ENCODE results near the gene RECQL5. TPM values are rescaled to one million over a fixed set of nuclear protein-coding genes. Genes with fewer than 3 reads are reported as not detected.

RECQL5 gene
- polyA plus RNA-seq, 1 of the 3 experiments (the other 2 are of a cell fraction): 25.3 TPM

- no peaks in the 10 kb centered on the region for H3K9me2 ChIP-seq
- TF ChIP-seq TCF12 (IDR thresholded peaks at IDR 0.05) (no peak), RAD21 (IDR thresholded peaks at IDR 0.05; ENCODE audit: low read length) (no peak), SMC3 (IDR thresholded peaks at IDR 0.05; ENCODE audit: low read depth, low read length) (no peak), YY1 (IDR thresholded peaks at IDR 0.05; ENCODE audit: low read depth) (no peak), TEAD4 (IDR thresholded peaks at IDR 0.05; ENCODE audit: borderline replicate concordance, insufficient read depth) (no peak), CTCF (IDR thresholded peaks at IDR 0.05) (no peak), MAX (IDR thresholded peaks at IDR 0.05; ENCODE audit: low read depth) (no peak), MEF2A (IDR thresholded peaks at IDR 0.05; ENCODE audit: borderline replicate concordance, low read depth) (no peak), GATA2 (CRISPR knock-in tag; IDR thresholded peaks at IDR 0.05) (no peak)
- no peaks in the 10 kb centered on the region for H4K20me1 ChIP-seq (ENCODE audit: insufficient read depth)
- ChIA-PET POLR2A (no interaction called here), CTCF (interaction anchor here (0.9 to 7.5 kb wide), 14 partner anchors 9 to 749 kb away, joined by 3 to 297 read pairs (median 8); partner anchors contain the start of genes GALK1, SMIM5 and USH1G)
- H3K79me2 ChIP-seq (ENCODE audit: insufficient read depth): peaks cover 100% of the 10 kb centered on the region
- no peaks in the 10 kb centered on the region for H3K27me3 ChIP-seq (ENCODE audit: insufficient read depth)
- H3K4me3 ChIP-seq (ENCODE audit: low read depth in 2 of 2, low read length in 1 of 2): no peak overlapping the region
- H3K27ac ChIP-seq (ENCODE audit: low read depth in 2 of 2, low read length in 1 of 2): no peak overlapping the region
- peaks cover 5 to 8% of the 10 kb centered on the region in 2 experiments; a peak in 3 of 4 replicates for H3K4me1 ChIP-seq (ENCODE audit: control insufficient read depth in 1 of 2, insufficient read depth in 2 of 2, low read depth in 1 of 2, low read length in 1 of 2)
- 96% methylated on average over 5 of the region's 5 CpGs for WGBS (ENCODE audit: low lambda C conversion rate)
- H2AFZ ChIP-seq (ENCODE audit: low read depth): no peak overlapping the region
- H3F3A ChIP-seq (replicated peaks; ENCODE audit: insufficient read depth): peaks cover 29% of the 10 kb centered on the region
- H3K9ac ChIP-seq: no peak overlapping the region
- H3K36me3 ChIP-seq (replicated peaks in 1 of 2; ENCODE audit: control insufficient read depth in 1 of 2, insufficient read depth in 2 of 2, low read length in 1 of 2): peaks cover 56 to 79% of the 10 kb centered on the region in 2 experiments
- DNase-seq: no peak
- no peak overlapping the region for H3K4me2 ChIP-seq
- no peaks in the 10 kb centered on the region for H3K9me3 ChIP-seq
Observed at GRCh38 chr17:75672011-75672410, 5.1 kb upstream of the RECQL5 start.

- Histone ChIP-seq H3F3A (replicated peaks; ENCODE audit: insufficient read depth) (peaks cover 29% of the 10 kb centered on the region), H3K27ac (ENCODE audit: low read depth in 2 of 2, low read length in 1 of 2) (no peak overlapping the region), H3K9me2 (no peaks in the 10 kb centered on the region), H3K4me1 (ENCODE audit: control insufficient read depth in 1 of 2, insufficient read depth in 2 of 2, low read depth in 1 of 2, low read length in 1 of 2) (peaks cover 10 to 14% of the 10 kb centered on the region in 2 experiments; a peak in 3 of 4 replicates), H3K9me3 (no peaks in the 10 kb centered on the region), H3K9ac (no peak overlapping the region), H3K4me2 (no peak overlapping the region), H3K79me2 (ENCODE audit: insufficient read depth) (peaks cover 100% of the 10 kb centered on the region), H4K20me1 (ENCODE audit: insufficient read depth) (no peaks in the 10 kb centered on the region), H3K4me3 (ENCODE audit: low read depth in 2 of 2, low read length in 1 of 2) (no peak overlapping the region), H3K36me3 (replicated peaks in 1 of 2; ENCODE audit: control insufficient read depth in 1 of 2, insufficient read depth in 2 of 2, low read length in 1 of 2) (peaks cover 46 to 67% of the 10 kb centered on the region in 2 experiments), H2AFZ (ENCODE audit: low read depth) (no peak overlapping the region), H3K27me3 (ENCODE audit: insufficient read depth) (no peaks in the 10 kb centered on the region)
- no peak for TF ChIP-seq SIN3A (IDR thresholded peaks at IDR 0.05; ENCODE audit: borderline replicate concordance, low read depth, low read length)
- TF ChIP-seq FOSL2 (IDR thresholded peaks at IDR 0.05; ENCODE audit: borderline replicate concordance, low read depth): no peak
- no peak for TF ChIP-seq RXRA (IDR thresholded peaks at IDR 0.05; ENCODE audit: borderline replicate concordance, low read depth)
- TF ChIP-seq JUND (IDR thresholded peaks at IDR 0.05): no peak
- no peak for TF ChIP-seq MXI1 (IDR thresholded peaks at IDR 0.05; ENCODE audit: low read depth, low read length)
- TF ChIP-seq RAD21 (IDR thresholded peaks at IDR 0.05; ENCODE audit: low read length): no peak
- TF ChIP-seq SMC3 (IDR thresholded peaks at IDR 0.05; ENCODE audit: low read depth, low read length): no peak
- TF ChIP-seq YY1 (IDR thresholded peaks at IDR 0.05; ENCODE audit: low read depth): no peak
- no peak for TF ChIP-seq ELF1 (IDR thresholded peaks at IDR 0.05)
- TF ChIP-seq USF1 (IDR thresholded peaks at IDR 0.05; ENCODE audit: borderline replicate concordance, low read depth): no peak
- no peak for TF ChIP-seq NFIC (IDR thresholded peaks at IDR 0.05; ENCODE audit: borderline replicate concordance)
- TF ChIP-seq FOXJ3 (CRISPR knock-in tag; IDR thresholded peaks at IDR 0.05): no peak
- no peak for TF ChIP-seq NRF1 (IDR thresholded peaks at IDR 0.05; ENCODE audit: low read depth, low read length)
- TF ChIP-seq GABPA (IDR thresholded peaks at IDR 0.05; ENCODE audit: low read depth): no peak
- TF ChIP-seq POLR2AphosphoS5 (IDR thresholded peaks at IDR 0.05; ENCODE audit: low read depth, low read length): no peak
- no peak for TF ChIP-seq FOXM1 (IDR thresholded peaks at IDR 0.05; ENCODE audit: low read depth)
- no peak for TF ChIP-seq TAF1 (IDR thresholded peaks at IDR 0.05; ENCODE audit: borderline replicate concordance, low read depth, low read length)
- TF ChIP-seq RFX5 (IDR thresholded peaks at IDR 0.05; ENCODE audit: low read length): no peak
- no peak for TF ChIP-seq RCOR1 (IDR thresholded peaks at IDR 0.05; ENCODE audit: low read length)
- DNase-seq: no peak
- CTCF ChIA-PET: interaction anchor here (0.6 to 7.5 kb wide), 15 partner anchors 11 to 748 kb away, joined by 3 to 297 read pairs (median 4); partner anchors contain the start of genes GALK1, SMIM5 and USH1G
- POLR2A ChIA-PET: no interaction called here
- 85% methylated on average over 5 of the region's 5 CpGs for WGBS (ENCODE audit: low lambda C conversion rate)
Observed at GRCh38 chr17:75670868-75671267, 3.9 kb upstream of the RECQL5 start.
